Measurements from ENCODE around the gene RBM6.
"Not testable (repeated sequence)": the region's sequence is repeated elsewhere in the genome, so short reads cannot be mapped to it uniquely, and the experiment has no call there.

Gene RBM6

GRCh38 chr3:49939858-49940666 is at the start of gene RBM6:
Gene RBM6 (plus strand): TSS chr3:49940150. CDS start chr3:49962642, 22,492 bp downstream.
- in situ Hi-C loops (cut with HindIII; ENCODE audit: low pct_ligation_motif_present, low pct_unique_long_range_greater_than_20kb, low sequenced_read_pairs) = no loop called here

GRCh38 chr3:49895791-49896190 is 44.2 kb upstream of the RBM6 start:
- no peak for DNase-seq
- in situ Hi-C loops (cut with HindIII; ENCODE audit: low pct_ligation_motif_present, low pct_unique_long_range_greater_than_20kb, low sequenced_read_pairs) = no loop called here

More at GRCh38 chr3:49939858-49940666, at the start of gene RBM6:
- DNase-seq = peak; percentile 95

GRCh38 chr3:49896345-49896744 is 43.6 kb upstream of the RBM6 start:
- in situ Hi-C loops (cut with HindIII; ENCODE audit: low pct_ligation_motif_present, low pct_unique_long_range_greater_than_20kb, low sequenced_read_pairs) = no loop called here
- no peak for DNase-seq

GRCh38 chr3:49898991-49899390 is 41.0 kb upstream of the RBM6 start:
- DNase-seq = no peak
- in situ Hi-C loops (cut with HindIII; ENCODE audit: low pct_ligation_motif_present, low pct_unique_long_range_greater_than_20kb, low sequenced_read_pairs) = no loop called here

- DNase-seq = no peak
- in situ Hi-C loops (cut with HindIII; ENCODE audit: low pct_ligation_motif_present, low pct_unique_long_range_greater_than_20kb, low sequenced_read_pairs) = no loop called here
Measured at GRCh38 chr3:49899815-49900214, 40.1 kb upstream of the RBM6 start.

- in situ Hi-C loops (cut with HindIII; ENCODE audit: low pct_ligation_motif_present, low pct_unique_long_range_greater_than_20kb, low sequenced_read_pairs) = no loop called here
- peak; percentile 85 for DNase-seq
Measured at GRCh38 chr3:49900491-49901153, 39.3 kb upstream of the RBM6 start.

GRCh38 chr3:49901366-49902339 is 38.3 kb upstream of the RBM6 start:
- DNase-seq = no peak
- in situ Hi-C loops (cut with HindIII; ENCODE audit: low pct_ligation_motif_present, low pct_unique_long_range_greater_than_20kb, low sequenced_read_pairs) = no loop called here

- in situ Hi-C loops (cut with HindIII; ENCODE audit: low pct_ligation_motif_present, low pct_unique_long_range_greater_than_20kb, low sequenced_read_pairs) = no loop called here
- DNase-seq = no peak
Measured at GRCh38 chr3:49902511-49903345, 37.2 kb upstream of the RBM6 start.

GRCh38 chr3:49903451-49904424 is 36.2 kb upstream of the RBM6 start, which contains the start of gene MST1R:
Gene MST1R (minus strand): TSS chr3:49903873. CDS start chr3:49903609, 264 bp downstream.
- in situ Hi-C loops (cut with HindIII; ENCODE audit: low pct_ligation_motif_present, low pct_unique_long_range_greater_than_20kb, low sequenced_read_pairs) = no loop called here
- DNase-seq = peak; percentile 66

- in situ Hi-C loops (cut with HindIII; ENCODE audit: low pct_ligation_motif_present, low pct_unique_long_range_greater_than_20kb, low sequenced_read_pairs) = not testable (repeated sequence)
Measured at GRCh38 chr3:49904448-49904847, 35.5 kb upstream of the RBM6 start.

GRCh38 chr3:49906073-49906743 is 33.7 kb upstream of the RBM6 start:
- in situ Hi-C loops (cut with HindIII; ENCODE audit: low pct_ligation_motif_present, low pct_unique_long_range_greater_than_20kb, low sequenced_read_pairs) = no loop called here
- DNase-seq = peak; percentile 38

More at GRCh38 chr3:49904448-49904847, 35.5 kb upstream of the RBM6 start:
- DNase-seq = not testable (repeated sequence)

- in situ Hi-C loops (cut with HindIII; ENCODE audit: low pct_ligation_motif_present, low pct_unique_long_range_greater_than_20kb, low sequenced_read_pairs) = no loop called here
- no peak for DNase-seq
Measured at GRCh38 chr3:49908373-49909199, 31.4 kb upstream of the RBM6 start.

- in situ Hi-C loops (cut with HindIII; ENCODE audit: low pct_ligation_motif_present, low pct_unique_long_range_greater_than_20kb, low sequenced_read_pairs) = no loop called here
- DNase-seq = no peak
Measured at GRCh38 chr3:49910409-49911123, 29.4 kb upstream of the RBM6 start.

- no peak for DNase-seq
- in situ Hi-C loops (cut with HindIII; ENCODE audit: low pct_ligation_motif_present, low pct_unique_long_range_greater_than_20kb, low sequenced_read_pairs) = no loop called here
Measured at GRCh38 chr3:49911124-49911420, 28.9 kb upstream of the RBM6 start.

- in situ Hi-C loops (cut with HindIII; ENCODE audit: low pct_ligation_motif_present, low pct_unique_long_range_greater_than_20kb, low sequenced_read_pairs) = no loop called here
- no peak for DNase-seq
Measured at GRCh38 chr3:49911611-49912010, 28.3 kb upstream of the RBM6 start.
